HCT116 (cell line): ENCODE results near the gene CFAP58. TPM values are rescaled to one million over a fixed set of nuclear protein-coding genes. Genes with fewer than 3 reads are reported as not detected.

Experiments
- ATAC-seq: fragments of 200-7000 bp; cut with Tn5 transposase; 2 replicates; pipeline ENCODE4 v1.9.1; 2020; ENCODE audit warnings: mild to moderate bottlenecking, moderate library complexity
- BruUV-seq: library from RNA; stranded (reverse); fragments of 400-500 nt; replicated peaks from 2 replicates; lab custom pipeline; 2021; lab: Mats Ljungman, UMichigan
- CTCF ChIA-PET: fragments of 300-600 bp; sonication (Branson Sonifier 250); formaldehyde crosslinking; loops from one replicate; lab custom pipeline; 2021; ENCODE audit warnings: antibody characterized with exemption; lab: Charles Lee
- POLR2A ChIA-PET: fragments of 300-600, 350-600 bp; sonication (Branson Sonifier 250); formaldehyde crosslinking; loops from one replicate; lab custom pipeline; 2021; ENCODE audit warnings: antibody characterized with exemption; lab: Charles Lee
- RAD21 ChIA-PET, 2 experiments: fragments of 300-600 bp; sonication (Branson Sonifier 250); formaldehyde crosslinking; loops; one replicate each; lab custom pipeline; 2023; ENCODE audit warnings: low total read pairs in 2 of 2; ENCODE audit not compliant: uncharacterized antibody in 2 of 2, unreplicated experiment in 2 of 2, low non-redundant PET in 1 of 2; lab: Charles Lee
- DNase-seq: peaks from one replicate; pipeline ENCODE4 v3.0.0-alpha.2; 2010; ENCODE audit warnings: low read depth, low spot score
- H2AFZ ChIP-seq: fragments of 200-600 bp; shearing (Covaris generic), sonication (generic); 2 replicates; pipeline ENCODE4 v1.6.1; 2017; ENCODE audit warnings: low read depth, mixed run types, mixed read lengths, antibody characterized with exemption, low read length; ENCODE audit not compliant: poor library complexity, severe bottlenecking
- H3K27ac ChIP-seq: 2 replicates; pipeline ENCODE4 v1.5.1; 2012; ENCODE audit warnings: low read depth, low read length
- H3K27me3 ChIP-seq: fragments of 200-600 bp; sonication (generic); 2 replicates; pipeline ENCODE4 v1.6.1; 2016; ENCODE audit warnings: mixed run types, low read length, mixed read lengths; ENCODE audit not compliant: insufficient read depth
- H3K36me3 ChIP-seq, 2 experiments: fragments of 200-500 bp in 1 of 2; fragments of 200-600 bp in 1 of 2; sonication (Bioruptor generic) in 1 of 2; sonication (generic) in 1 of 2; 2 replicates each; pipeline versions ENCODE4 v1.5.1 to v1.6.1; 2014 to 2016; ENCODE audit warnings: low read length in 2 of 2, inconsistent platforms in 1 of 2, mixed read lengths in 1 of 2, mixed run types in 1 of 2; ENCODE audit not compliant: insufficient read depth in 2 of 2, control insufficient read depth in 1 of 2
- H3K4me1 ChIP-seq, 2 experiments: fragments of 200-600 bp in 1 of 2; sonication (generic) in 1 of 2; 2 replicates each; pipeline versions ENCODE4 v1.5.1 to v1.6.1; 2012 to 2017; ENCODE audit warnings: low read length in 2 of 2, inconsistent platforms in 1 of 2, mild to moderate bottlenecking in 1 of 2, mixed read lengths in 1 of 2, mixed run types in 1 of 2, moderate library complexity in 1 of 2; ENCODE audit not compliant: insufficient read depth in 2 of 2, control insufficient read depth in 1 of 2
- H3K4me2 ChIP-seq: fragments of 200-600 bp; sonication (generic); 2 replicates; pipeline ENCODE4 v1.6.1; 2017; ENCODE audit warnings: mixed run types, low read length, mixed read lengths
- H3K4me3 ChIP-seq, 2 experiments: fragments of 200-600 bp in 1 of 2; sonication (generic) in 1 of 2; replicated peaks in 1 of 2; 2 replicates each; pipeline ENCODE4 v1.5.1; 2011 to 2016; ENCODE audit warnings: low read length in 2 of 2, control low read depth in 1 of 2, low read depth in 1 of 2, mild to moderate bottlenecking in 1 of 2, mixed read lengths in 1 of 2, mixed run types in 1 of 2
- H3K79me2 ChIP-seq: fragments of 200-600 bp; sonication (generic); 2 replicates; pipeline ENCODE4 v1.6.1; 2017; ENCODE audit warnings: mild to moderate bottlenecking, mixed run types, low read length, moderate library complexity, mixed read lengths; ENCODE audit not compliant: insufficient read depth
- H3K9ac ChIP-seq: fragments of 200-600 bp; sonication (generic); 2 replicates; pipeline ENCODE4 v1.6.1; 2016; ENCODE audit warnings: low read length, mixed read lengths
- H3K9me2 ChIP-seq: fragments of 200-600 bp; sonication (generic), shearing (Covaris generic); 2 replicates; pipeline ENCODE4 v1.6.1; 2017; ENCODE audit warnings: mixed run types, mild to moderate bottlenecking, moderate library complexity; ENCODE audit not compliant: insufficient read depth
- H3K9me3 ChIP-seq, 2 experiments: fragments of 200-500 bp in 1 of 2; fragments of 200-600 bp in 1 of 2; sonication (Bioruptor generic) in 1 of 2; sonication (generic) in 1 of 2; 2 replicates each; pipeline ENCODE4 v1.6.1; 2014 to 2017; ENCODE audit warnings: low read length in 2 of 2, mixed read lengths in 2 of 2, inconsistent platforms in 1 of 2, low read depth in 1 of 2, mild to moderate bottlenecking in 1 of 2, mixed run types in 1 of 2, moderate library complexity in 1 of 2; ENCODE audit not compliant: control insufficient read depth in 1 of 2, insufficient read depth in 1 of 2
- H4K20me1 ChIP-seq: fragments of 200-600 bp; sonication (generic), shearing (Covaris generic); 2 replicates; pipeline ENCODE4 v1.6.1; 2017; ENCODE audit warnings: mixed run types, mild to moderate bottlenecking, moderate library complexity; ENCODE audit not compliant: insufficient read depth
- ATF3 ChIP-seq: IDR thresholded peaks from 2 replicates; pipeline ENCODE4 v1.6.1; 2012
- CEBPB ChIP-seq: IDR thresholded peaks from 2 replicates; pipeline ENCODE4 v1.6.1; 2012; ENCODE audit warnings: low read depth
- EGR1 ChIP-seq: IDR thresholded peaks from 2 replicates; pipeline ENCODE4 v1.6.1; 2012; ENCODE audit warnings: low read depth
- POLR2A ChIP-seq: IDR thresholded peaks from 2 replicates; pipeline ENCODE4 v1.7.0; 2011; ENCODE audit warnings: borderline replicate concordance; ENCODE audit not compliant: insufficient read depth, insufficient read length; ENCODE audit errors: extremely low read depth
- RAD21 ChIP-seq: IDR thresholded peaks from 2 replicates; pipeline ENCODE4 v1.6.1; 2012; ENCODE audit warnings: low read depth, mild to moderate bottlenecking
- SP1 ChIP-seq: IDR thresholded peaks from 2 replicates; pipeline ENCODE4 v1.6.1; 2012; ENCODE audit warnings: low read depth
- ZFX ChIP-seq: fragments of 450-650 bp; IDR thresholded peaks from 2 replicates; pipeline ENCODE4 v1.6.1; 2017
- intact Hi-C: fragments of 100-400 bp; cut with micrococcal nuclease; formaldehyde crosslinking; loops from 2 replicates; pipeline ENCODE4 v1.10.0; 2022
- total RNA-seq: library from RNA; stranded (reverse); gene quantifications from one replicate; pipeline ENCODE4 v1.2.1, GENCODE V29; 2021; ENCODE audit not compliant: unreplicated experiment

Gene CFAP58
- total RNA-seq, 1 experiment from 2014 or later = 0.91 TPM

GRCh38 chr10:104492329-104492940 is 138.8 kb downstream of the CFAP58 start:
- Histone ChIP-seq H4K20me1 (no peaks in the 10 kb centered on the region), H3K4me1 (no peaks in the 10 kb centered on the region), H3K9ac (no peak overlapping the region), H2AFZ (no peak overlapping the region), H3K9me2 (no peaks in the 10 kb centered on the region), H3K4me3 (no peak overlapping the region), H3K27ac (no peak overlapping the region), H3K27me3 (peaks cover 8% of the 10 kb centered on the region; the same call in 1 of the 2 replicates), H3K36me3 (no peaks in the 10 kb centered on the region), H3K4me2 (no peak overlapping the region), H3K9me3 (no peaks in the 10 kb centered on the region), H3K79me2 (no peaks in the 10 kb centered on the region)
- intact Hi-C loops = no loop called here
- ATAC-seq (no peak), DNase-seq (no peak)
- CTCF ChIA-PET = interaction anchor here (0.6 kb wide), 1 partner anchor 366 kb away, joined by 3 read pairs; no protein-coding TSS in a partner anchor
- POLR2A ChIA-PET = no interaction called here
- no TSS peak for BruUV-seq
- TF ChIP-seq EGR1 (no peak), SP1 (no peak), CEBPB (no peak), POLR2A (no peak)
- TF ChIP-seq, all 23 proteins: peak for 0
- RAD21 ChIA-PET = no interaction called here

- peaks cover 51% of the 10 kb centered on the region for H3K27me3 ChIP-seq
- BruUV-seq = no TSS peak
- ATAC-seq = no peak
- POLR2A ChIA-PET = no interaction called here
- DNase-seq = no peak
- no peaks in the 10 kb centered on the region for H3K9me2 ChIP-seq
- H3K4me2 ChIP-seq = no peak overlapping the region
- no peaks in the 10 kb centered on the region for H4K20me1 ChIP-seq
- no peak overlapping the region for H3K27ac ChIP-seq
- no peaks in the 10 kb centered on the region for H3K79me2 ChIP-seq
- CTCF ChIA-PET = no interaction called here
- no peak overlapping the region for H2AFZ ChIP-seq
- no peaks in the 10 kb centered on the region for H3K9me3 ChIP-seq
- intact Hi-C loops = no loop called here
- H3K9ac ChIP-seq = no peak overlapping the region
- no peaks in the 10 kb centered on the region for H3K36me3 ChIP-seq
- no peaks in the 10 kb centered on the region for H3K4me1 ChIP-seq
- H3K4me3 ChIP-seq = no peak overlapping the region
- TF ChIP-seq ATF3 (no peak), ZFX (no peak), RAD21 (no peak)
- TF ChIP-seq, all 23 proteins: peak for 0
- RAD21 ChIA-PET = no interaction called here
These were observed 144.9 kb downstream of the CFAP58 start for GRCh38 chr10:104498347-104499081.
